H9 (cell line): Measurements from ENCODE around the gene CEMIP2. TPM values are rescaled to one million over a fixed set of nuclear protein-coding genes. Genes with fewer than 3 reads are reported as not detected.

Experiments
- DNase-seq: peaks from one replicate; pipeline ENCODE4 v3.0.0-alpha.2; 2017
- H2AFZ ChIP-seq: one replicate; pipeline ENCODE4 v1.6.1; 2013; ENCODE audit warnings: mild to moderate bottlenecking, low read length, control low read depth, moderate library complexity
- H2AK5ac ChIP-seq: 2 replicates; pipeline ENCODE4 v1.6.1; 2013; ENCODE audit warnings: low read length, control low read depth, mixed read lengths; ENCODE audit not compliant: insufficient read length
- H2BK120ac ChIP-seq: one replicate; pipeline ENCODE4 v1.6.1; 2013; ENCODE audit warnings: low read depth, mild to moderate bottlenecking, low read length, control low read depth, inconsistent platforms; ENCODE audit not compliant: poor library complexity, severe bottlenecking
- H2BK12ac ChIP-seq: 2 replicates; pipeline ENCODE4 v1.6.1; 2013; ENCODE audit warnings: low read length, control low read depth, mixed read lengths, low read depth; ENCODE audit not compliant: insufficient read length
- H2BK15ac ChIP-seq: 2 replicates; pipeline ENCODE4 v1.6.1; 2013; ENCODE audit warnings: low read depth, low read length, control low read depth
- H2BK20ac ChIP-seq: one replicate; pipeline ENCODE4 v1.6.1; 2013; ENCODE audit warnings: low read depth, mild to moderate bottlenecking, low read length, control low read depth, inconsistent platforms; ENCODE audit not compliant: poor library complexity, severe bottlenecking
- H2BK5ac ChIP-seq: 2 replicates; pipeline ENCODE4 v1.6.1; 2013; ENCODE audit warnings: low read length, control low read depth, mixed read lengths; ENCODE audit not compliant: insufficient read length
- H3K14ac ChIP-seq: 2 replicates; pipeline ENCODE4 v1.6.1; 2013; ENCODE audit warnings: low read length, control low read depth; ENCODE audit not compliant: insufficient read depth
- H3K18ac ChIP-seq: 2 replicates; pipeline ENCODE4 v1.6.1; 2013; ENCODE audit warnings: low read depth, mild to moderate bottlenecking, mixed read lengths, low read length, control low read depth; ENCODE audit not compliant: insufficient read length
- H3K23ac ChIP-seq: 2 replicates; pipeline ENCODE4 v1.6.1; 2013; ENCODE audit warnings: low read length, control low read depth, mixed read lengths, low read depth; ENCODE audit not compliant: insufficient read length
- H3K23me2 ChIP-seq: 2 replicates; pipeline ENCODE4 v1.6.1; 2013; ENCODE audit warnings: low read depth, mild to moderate bottlenecking, mixed read lengths, low read length, control low read depth; ENCODE audit not compliant: insufficient read length, poor library complexity, severe bottlenecking
- H3K27ac ChIP-seq: 2 replicates; pipeline ENCODE4 v1.5.1; 2013; ENCODE audit warnings: low read length, control low read depth, mixed read lengths, low read depth; ENCODE audit not compliant: insufficient read length
- H3K27me3 ChIP-seq: 2 replicates; pipeline ENCODE4 v1.6.1; 2013; ENCODE audit warnings: low read length, control low read depth, inconsistent platforms; ENCODE audit not compliant: insufficient read depth
- H3K4ac ChIP-seq: 2 replicates; pipeline ENCODE4 v1.6.1; 2013; ENCODE audit warnings: low read depth, mild to moderate bottlenecking, control low read depth, inconsistent platforms, low read length, moderate library complexity
- H3K4me1 ChIP-seq: 2 replicates; pipeline ENCODE4 v1.6.1; 2013; ENCODE audit warnings: low read length, control low read depth, inconsistent platforms; ENCODE audit not compliant: insufficient read depth
- H3K4me2 ChIP-seq: 2 replicates; pipeline ENCODE4 v1.6.1; 2013; ENCODE audit warnings: low read length, control low read depth, mixed read lengths; ENCODE audit not compliant: insufficient read length, insufficient read depth
- H3K56ac ChIP-seq: 2 replicates; pipeline ENCODE4 v1.6.1; 2013; ENCODE audit warnings: low read depth, mild to moderate bottlenecking, mixed read lengths, low read length, control low read depth; ENCODE audit not compliant: insufficient read length
- H3K79me1 ChIP-seq: 2 replicates; pipeline ENCODE4 v1.6.1; 2013; ENCODE audit warnings: low read depth, mild to moderate bottlenecking, moderate library complexity, low read length, control low read depth, inconsistent platforms; ENCODE audit not compliant: insufficient read depth, poor library complexity, severe bottlenecking
- H3K79me2 ChIP-seq: 2 replicates; pipeline ENCODE4 v1.6.1; 2013; ENCODE audit warnings: low read length, control low read depth, inconsistent platforms; ENCODE audit not compliant: insufficient read depth
- H3K9ac ChIP-seq: 2 replicates; pipeline ENCODE4 v1.6.1; 2013; ENCODE audit warnings: low read length, control low read depth, mixed read lengths; ENCODE audit not compliant: insufficient read length; ENCODE audit errors: extremely low read depth
- H3K9me3 ChIP-seq: one replicate; pipeline ENCODE4 v1.6.1; 2013; ENCODE audit warnings: low read depth, low read length, inconsistent platforms; ENCODE audit not compliant: control insufficient read depth
- H3T11ph ChIP-seq: one replicate; pipeline ENCODE4 v1.6.1; 2013; ENCODE audit warnings: mild to moderate bottlenecking, low read length, control low read depth, inconsistent platforms
- H4K20me1 ChIP-seq: one replicate; pipeline ENCODE4 v1.6.1; 2013; ENCODE audit not compliant: control insufficient read depth, insufficient read length, insufficient read depth
- H4K5ac ChIP-seq: 2 replicates; pipeline ENCODE4 v1.6.1; 2013; ENCODE audit warnings: low read depth, mild to moderate bottlenecking, mixed read lengths, low read length, control low read depth; ENCODE audit not compliant: insufficient read length
- H4K8ac ChIP-seq: replicated peaks from 2 replicates; pipeline ENCODE4 v1.6.1; 2013; ENCODE audit warnings: low read length, control low read depth, mixed read lengths, low read depth; ENCODE audit not compliant: insufficient read length
- H4K91ac ChIP-seq: 2 replicates; pipeline ENCODE4 v1.6.1; 2013; ENCODE audit warnings: low read depth, mild to moderate bottlenecking, moderate library complexity, mixed read lengths, low read length, control low read depth; ENCODE audit not compliant: insufficient read length
- H3K27ac Mint-ChIP-seq, 3 experiments: 2 replicates in 2 of 3; 3 replicates in 1 of 3; pipeline ENCODE4 v1.8.0; 2020 to 2021; ENCODE audit warnings: mixed read lengths in 3 of 3, mild to moderate bottlenecking in 1 of 3, moderate library complexity in 1 of 3
- H3K27me3 Mint-ChIP-seq: 2 replicates; pipeline ENCODE4 v1.8.0; 2021; ENCODE audit warnings: low read depth, mild to moderate bottlenecking, moderate library complexity, mixed read lengths
- H3K36me3 Mint-ChIP-seq, 3 experiments: 2 replicates in 2 of 3; 3 replicates in 1 of 3; pipeline ENCODE4 v1.8.0; 2020 to 2021; ENCODE audit warnings: low read depth in 3 of 3, mixed read lengths in 3 of 3; ENCODE audit not compliant: insufficient read depth in 1 of 3
- H3K4me1 Mint-ChIP-seq, 2 experiments: 2 replicates each; pipeline ENCODE4 v1.8.0; 2020; ENCODE audit warnings: mixed read lengths in 2 of 2
- H3K4me3 Mint-ChIP-seq, 2 experiments: 2 replicates in 1 of 2; 3 replicates in 1 of 2; pipeline ENCODE4 v1.8.0; 2020 to 2021; ENCODE audit warnings: mild to moderate bottlenecking in 2 of 2, mixed read lengths in 2 of 2, moderate library complexity in 1 of 2
- H3K9me3 Mint-ChIP-seq, 2 experiments: 2 replicates in 1 of 2; 3 replicates in 1 of 2; pipeline ENCODE4 v1.8.0; 2020; ENCODE audit warnings: mild to moderate bottlenecking in 2 of 2, mixed read lengths in 2 of 2, moderate library complexity in 1 of 2
- CTCF ChIP-seq: fragments of 200-600 bp; sonication (generic); conservative IDR thresholded peaks from 3 replicates; pipeline ENCODE4 v1.8.0; 2021; ENCODE audit warnings: antibody characterized with exemption, mild to moderate bottlenecking
- WGBS: extraction: QIAGEN DNeasy Blood & Tissue Kit; methylation state at CpG from one replicate; pipeline ENCODE4 v1.1.7; 2013; ENCODE audit warnings: missing lambda C conversion rate, low lambda C conversion rate, mixed read lengths; ENCODE audit not compliant: insufficient read length; ENCODE audit errors: extremely low coverage; 5-methylcytosine and 5-hydroxymethylcytosine counted together
- total RNA-seq: library from RNA; stranded (reverse); gene quantifications from 2 replicates; pipeline ENCODE4 v1.2.1, GENCODE V29; 2021

CEMIP2 gene
- total RNA-seq, 1 experiment from 2014 or later, result 77.2 TPM

DNA sequence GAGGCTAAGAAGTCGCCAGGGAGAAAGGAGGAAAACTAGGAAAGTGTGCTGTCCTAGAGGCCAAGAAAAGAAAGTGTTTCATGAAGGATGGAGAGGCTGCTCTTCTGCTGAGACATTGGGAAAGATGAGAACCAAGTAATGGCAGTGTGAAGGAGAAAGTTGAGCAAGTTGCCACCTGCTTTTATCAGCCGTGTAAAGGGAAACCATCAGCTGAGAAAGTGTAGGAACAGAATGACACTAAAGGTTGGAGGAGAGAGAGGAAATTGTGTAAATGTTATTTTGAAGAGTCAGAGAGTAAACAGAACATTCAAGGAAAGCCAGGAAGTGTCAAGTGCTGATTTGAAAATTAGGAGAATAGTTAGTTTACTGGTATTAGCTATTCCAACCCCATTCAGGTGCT is 125.0 kb downstream of the CEMIP2 start:
- H3K4me1 ChIP-seq, result peaks cover 3% of the 10 kb centered on the region; the same call in 1 of the 2 replicates
- Mint-ChIP-seq H3K36me3 (no peaks in the 10 kb centered on the region; a peak in 1 of 7 replicates), H3K4me3 (no peak overlapping the region), H3K4me1 (peaks cover 6 to 7% of the 10 kb centered on the region in 2 experiments), H3K27ac (no peak overlapping the region), H3K27me3 (peaks cover 14% of the 10 kb centered on the region), H3K9me3 (no peaks in the 10 kb centered on the region)
- no peak overlapping the region for H3K9ac ChIP-seq
- no peak overlapping the region for H3K56ac ChIP-seq
- no peak overlapping the region for H2BK5ac ChIP-seq
- H3K27ac ChIP-seq, result no peak overlapping the region
- no CpG with 5 or more reads among the region's 2 CpGs for WGBS
- H4K8ac ChIP-seq, result no peak overlapping the region
- H3K4ac ChIP-seq, result no peak overlapping the region
- H3K4me2 ChIP-seq, result no peak overlapping the region
- no peak overlapping the region for H2AK5ac ChIP-seq
- H3K14ac ChIP-seq, result no peak overlapping the region
- no peak overlapping the region for H3T11ph ChIP-seq
- no peaks in the 10 kb centered on the region for H3K9me3 ChIP-seq
- H2BK15ac ChIP-seq, result no peak overlapping the region
- H3K23ac ChIP-seq, result no peak overlapping the region
- no peaks in the 10 kb centered on the region for H4K20me1 ChIP-seq
- H3K79me2 ChIP-seq, result no peaks in the 10 kb centered on the region
- no peaks in the 10 kb centered on the region for H3K23me2 ChIP-seq
- H3K18ac ChIP-seq, result no peak overlapping the region
- H2AFZ ChIP-seq, result no peak overlapping the region
- no peak for DNase-seq
- H3K27me3 ChIP-seq, result peaks cover 2% of the 10 kb centered on the region; the same call in 1 of the 2 replicates
- no peak overlapping the region for H2BK12ac ChIP-seq
- H2BK20ac ChIP-seq, result no peak overlapping the region
- no peak overlapping the region for H4K5ac ChIP-seq
- no peak overlapping the region for H2BK120ac ChIP-seq
- H4K91ac ChIP-seq, result no peak overlapping the region
- H3K79me1 ChIP-seq, result no peaks in the 10 kb centered on the region
- TF ChIP-seq CTCF, result no peak
